Loucy (cell line): Measurements from ENCODE around the gene RAD51B.

Experiments used
- CTCF ChIP-seq: fragments of 200-600 bp; sonication (generic); conservative IDR thresholded peaks from 2 replicates; pipeline ENCODE4 v1.5.1; 2014; ENCODE audit warnings: mild to moderate bottlenecking, antibody characterized with exemption, low read length
- EZH2phosphoT487 ChIP-seq: fragments of 200-600 bp; IDR thresholded peaks from 2 replicates; pipeline ENCODE4 v1.6.1; 2018; ENCODE audit warnings: antibody characterized with exemption, mild to moderate bottlenecking, moderate library complexity, borderline replicate concordance

- TF ChIP-seq CTCF (no peak), EZH2phosphoT487 (no peak)
Observed at GRCh38 chr14:67886191-67886590, 66.6 kb downstream of the RAD51B start.
